Stimulated activated CD8-positive, alpha-beta memory T cell treated with anti-CD3 and anti-CD28 coated beads, Interleukin-4, amount 100 ng/mL, for 1 hour (primary cell): ENCODE data around the gene SCT.

Experiments
- DNase-seq, 2 donors: peaks; one replicate each; pipeline ENCODE4 v3.0.0-alpha.2; 2020; ENCODE audit warnings: low read depth in 2 of 2, low spot score in 1 of 2

SCT gene

DNA sequence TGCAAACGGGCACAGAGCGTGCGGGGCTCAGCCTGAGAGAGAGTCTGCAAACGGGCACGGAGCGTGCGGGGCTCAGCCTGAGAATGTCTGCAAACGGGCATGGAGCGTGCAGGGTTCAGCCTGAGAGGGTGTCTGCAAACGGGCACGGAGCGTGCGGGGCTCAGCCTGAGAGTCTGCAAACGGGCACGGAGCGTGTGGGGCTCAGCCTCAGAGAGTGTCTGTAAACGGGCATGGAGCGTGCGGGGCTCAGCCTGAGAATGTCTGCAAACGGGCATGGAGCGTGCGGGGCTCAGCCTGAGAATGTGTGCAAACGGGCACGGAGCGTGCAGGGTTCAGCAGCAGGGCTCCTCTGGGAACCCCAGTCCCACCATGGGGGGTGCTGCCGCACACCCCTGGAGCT, 37.2 kb downstream of the SCT start:
- no peak for DNase-seq

DNA sequence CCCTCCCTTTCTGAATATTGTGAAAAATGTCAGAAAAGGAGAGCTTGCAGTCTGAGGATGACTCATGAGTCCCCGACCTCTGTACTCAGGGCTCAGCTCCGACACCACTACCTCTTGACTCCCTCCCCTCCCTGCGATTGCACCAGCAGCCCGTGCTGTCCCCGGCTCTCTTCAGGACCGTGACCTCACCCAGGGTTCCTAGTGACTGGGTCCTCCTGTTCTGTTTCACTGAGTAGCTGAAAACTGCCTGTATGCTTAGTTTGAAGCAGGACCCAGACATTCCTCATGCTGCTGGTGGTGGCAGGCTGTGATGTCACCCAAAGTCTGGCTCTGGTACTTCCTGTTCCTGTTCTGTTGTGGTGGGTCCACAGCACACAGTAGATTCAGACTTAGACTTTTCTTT, 39.0 kb downstream of the SCT start:
- DNase-seq = peak; percentile 37 to 50

DNA sequence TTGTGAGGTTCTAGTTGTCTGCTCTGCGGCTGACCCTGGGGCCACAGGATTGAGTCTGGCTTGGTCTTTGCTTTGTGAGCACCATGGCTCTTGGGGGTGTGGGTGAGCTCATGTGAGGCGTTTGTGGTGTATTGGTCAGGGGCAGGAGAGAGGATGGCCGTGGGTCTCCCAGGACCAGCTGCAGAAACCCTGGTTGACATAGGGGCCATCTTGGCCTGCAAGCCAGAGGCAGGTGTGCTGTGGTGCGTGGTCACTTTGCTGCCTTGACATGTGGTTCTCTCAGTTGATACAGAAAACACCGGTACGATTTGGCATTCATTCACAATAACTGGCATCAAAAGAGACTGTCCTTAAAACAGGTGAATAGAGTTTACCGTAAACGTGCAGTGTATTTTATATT, 39.4 kb downstream of the SCT start:
- DNase-seq = no peak

DNA sequence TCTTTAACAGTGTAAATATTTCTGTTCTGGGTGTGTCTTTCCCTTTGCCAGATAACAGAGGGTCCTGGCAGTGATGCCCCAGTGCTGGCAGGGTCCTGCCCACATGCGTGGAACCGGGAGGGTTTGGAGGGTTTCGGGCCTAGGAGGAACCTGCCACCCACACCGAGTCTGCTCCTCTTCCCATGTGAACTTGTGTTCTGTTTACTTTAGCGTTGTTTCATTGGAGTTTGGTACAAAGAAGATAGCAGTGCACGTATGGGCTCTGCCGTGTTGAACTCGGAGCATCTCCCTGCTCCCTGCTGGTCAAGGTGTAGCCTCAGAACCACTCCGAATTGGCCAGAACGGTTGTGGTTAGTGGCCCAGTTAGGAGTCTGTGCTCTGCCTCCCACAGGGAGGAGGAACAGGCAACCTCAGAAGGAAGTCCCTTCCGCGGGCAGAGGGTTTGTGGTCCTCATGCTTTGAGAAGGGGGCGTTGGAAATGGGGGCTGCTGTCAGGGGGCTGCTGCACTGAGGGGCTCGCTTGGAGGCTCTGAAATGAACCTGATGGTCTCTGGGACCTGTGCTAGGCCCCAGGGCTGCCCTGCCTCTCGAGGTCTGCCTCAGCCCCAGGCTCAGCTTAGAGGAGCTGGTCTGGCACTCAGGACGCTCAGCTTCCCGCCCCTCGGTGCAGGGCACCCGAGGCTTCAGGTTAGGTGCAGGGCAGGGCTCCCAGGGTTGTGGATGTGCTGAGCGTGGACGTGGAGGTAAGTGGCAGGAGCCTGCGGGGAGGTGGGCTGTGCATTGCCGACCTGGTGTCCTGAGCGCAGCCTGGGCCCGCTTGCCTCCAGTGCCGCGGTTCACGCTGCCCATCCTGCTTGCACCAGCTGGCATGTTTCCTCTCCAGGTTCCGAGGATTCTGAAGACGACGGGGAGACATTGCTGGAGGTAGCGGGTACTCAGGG, 40.3 kb downstream of the SCT start:
- DNase-seq = no peak

DNA sequence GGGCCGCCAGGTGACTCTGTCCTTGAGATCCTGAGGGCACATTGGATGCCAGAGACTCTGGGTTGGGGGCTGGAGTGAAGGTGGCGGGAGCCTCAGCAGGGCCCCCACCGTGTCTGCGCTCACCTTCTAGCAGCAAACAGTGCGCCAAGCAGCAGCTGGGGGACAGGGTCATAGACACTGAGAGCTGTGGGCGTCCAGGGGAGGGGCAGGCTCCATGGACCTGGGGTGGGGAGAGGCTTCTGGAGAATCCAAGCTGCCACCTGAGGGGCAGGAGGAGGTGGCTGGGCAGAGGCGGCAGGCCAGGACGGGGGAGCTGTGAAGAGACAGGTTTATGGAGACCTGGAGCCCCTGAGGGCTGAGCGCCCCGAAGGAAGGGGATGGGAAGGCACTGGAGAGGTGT, 42.7 kb downstream of the SCT start:
- no peak for DNase-seq

DNA sequence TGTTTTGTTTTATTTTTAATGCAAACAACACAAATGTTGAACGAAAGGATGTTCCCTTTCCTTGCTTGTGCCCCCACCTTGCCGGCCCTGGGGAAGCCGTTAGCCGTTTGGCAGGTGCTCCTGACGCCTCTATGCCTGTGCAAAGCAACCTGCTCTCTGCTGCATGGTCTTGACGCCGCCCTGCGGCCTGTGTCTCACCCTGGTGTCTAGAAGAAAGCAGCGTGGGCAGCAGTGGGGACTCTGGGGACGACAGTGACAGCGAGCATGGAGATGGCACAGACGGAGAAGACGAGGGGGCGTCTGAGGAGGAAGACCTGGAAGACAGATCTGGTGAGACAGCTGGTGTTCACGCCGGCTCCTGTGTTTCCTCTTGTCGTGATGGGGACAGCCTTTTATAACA, 45.2 kb downstream of the SCT start:
- no peak for DNase-seq

DNA sequence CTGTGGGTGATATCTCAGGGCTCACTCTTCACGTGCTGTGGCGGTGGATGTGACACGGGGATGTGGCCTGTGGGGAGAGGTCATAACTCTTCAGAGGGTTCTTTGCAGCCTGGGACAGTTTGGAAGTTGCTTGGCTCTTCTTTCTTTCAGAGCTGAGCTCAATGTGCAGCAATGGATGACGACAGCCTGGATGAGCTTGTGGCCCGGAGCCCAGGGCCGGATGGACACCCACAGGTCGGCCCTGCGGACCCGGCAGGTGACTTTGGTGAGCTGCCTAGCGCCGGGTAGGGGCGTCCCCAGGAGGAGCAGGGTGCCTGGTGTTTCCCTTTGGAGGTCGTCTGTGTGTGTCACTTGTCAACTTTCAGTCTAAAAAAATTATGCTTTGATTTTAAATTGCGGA, 45.6 kb downstream of the SCT start:
- no peak for DNase-seq

DNA sequence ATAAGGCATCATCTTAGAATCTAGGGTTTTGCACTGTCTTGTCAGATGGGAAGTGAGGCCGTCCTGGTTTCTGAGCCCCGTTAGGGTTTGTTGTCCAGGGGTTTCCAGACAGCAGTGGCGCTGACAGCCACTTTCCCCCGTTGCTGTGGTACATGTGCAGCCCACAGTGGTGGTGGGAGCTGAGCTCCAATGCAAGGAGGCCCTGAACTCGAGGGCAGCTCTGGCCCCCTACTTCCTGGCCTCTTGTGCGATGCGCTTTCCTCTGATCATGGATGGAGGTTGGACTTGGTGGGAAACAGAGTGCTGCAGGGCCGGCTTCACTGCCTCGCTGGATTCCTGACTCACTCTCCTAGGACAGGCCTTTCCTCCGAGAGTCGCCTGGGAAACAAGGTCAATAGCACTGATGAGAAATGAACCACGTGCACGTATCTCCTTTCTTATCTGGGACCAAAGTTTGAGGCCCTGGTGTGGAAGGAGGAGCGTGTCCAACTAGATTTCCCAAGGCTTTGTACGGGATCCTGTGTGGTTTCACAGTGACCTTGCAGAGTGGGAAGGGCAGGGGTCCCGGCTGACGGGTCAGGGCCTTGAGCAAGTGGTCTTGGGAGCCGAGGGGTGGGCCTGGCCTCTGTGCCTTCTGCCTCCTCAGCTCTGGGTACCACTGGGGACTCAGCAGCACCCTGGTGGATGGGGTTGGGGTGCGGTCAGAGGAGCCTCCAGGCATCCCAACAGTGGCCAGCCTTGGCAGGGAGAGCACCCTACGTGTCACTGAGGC, 47.0 kb downstream of the SCT start:
- no peak for DNase-seq

DNA sequence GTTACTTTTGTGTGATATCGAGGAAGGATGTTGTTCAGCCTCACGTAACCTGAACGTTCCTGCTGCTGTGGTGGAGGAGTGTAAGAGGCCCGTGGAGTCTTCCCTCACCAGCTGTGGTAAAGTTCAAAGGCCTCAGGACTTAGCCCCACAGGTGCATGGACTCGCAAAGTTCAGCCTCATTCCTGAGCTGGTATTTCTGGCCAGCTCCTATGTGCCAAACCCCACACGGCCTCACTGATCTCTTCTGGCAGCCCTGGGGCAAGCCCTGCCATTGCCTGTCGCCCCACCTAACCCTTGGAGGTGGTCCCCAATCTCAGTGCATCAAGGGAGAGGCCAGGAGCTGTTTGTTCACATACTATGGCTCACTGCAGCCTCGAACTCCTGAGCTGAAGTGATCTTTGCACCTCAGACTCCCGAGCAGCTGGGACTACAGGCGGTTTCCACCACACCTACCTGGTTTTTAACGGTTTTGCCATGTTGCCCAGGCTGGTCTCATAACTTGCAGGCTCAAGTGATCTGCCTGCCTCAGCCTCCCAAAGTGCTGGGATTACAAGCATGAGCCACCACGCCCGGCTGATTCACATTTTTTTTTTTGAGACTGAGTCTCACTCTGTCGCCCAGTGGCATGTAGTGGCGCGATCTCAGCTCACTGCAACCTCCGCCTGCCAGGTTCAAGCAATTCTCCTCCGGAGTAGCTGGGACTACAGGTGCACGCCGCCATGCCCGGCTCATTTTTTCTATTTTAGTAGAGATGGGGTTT, 48.5 kb downstream of the SCT start:
- DNase-seq = no peak

DNA sequence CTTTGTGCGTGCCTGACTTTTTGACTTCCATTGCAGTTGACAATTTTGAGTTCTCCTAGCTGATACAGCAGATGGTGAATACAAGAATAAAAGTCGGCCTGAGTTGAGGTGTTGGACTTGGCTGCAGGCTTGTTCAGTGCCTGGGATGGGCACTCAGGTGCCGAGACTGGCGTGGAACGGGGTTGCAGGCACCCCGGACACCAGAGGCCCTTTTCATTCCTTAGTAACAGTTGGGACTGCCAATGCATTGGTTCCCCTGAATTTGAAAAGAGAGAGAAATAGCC, 49.4 kb downstream of the SCT start:
- DNase-seq = no peak

DNA sequence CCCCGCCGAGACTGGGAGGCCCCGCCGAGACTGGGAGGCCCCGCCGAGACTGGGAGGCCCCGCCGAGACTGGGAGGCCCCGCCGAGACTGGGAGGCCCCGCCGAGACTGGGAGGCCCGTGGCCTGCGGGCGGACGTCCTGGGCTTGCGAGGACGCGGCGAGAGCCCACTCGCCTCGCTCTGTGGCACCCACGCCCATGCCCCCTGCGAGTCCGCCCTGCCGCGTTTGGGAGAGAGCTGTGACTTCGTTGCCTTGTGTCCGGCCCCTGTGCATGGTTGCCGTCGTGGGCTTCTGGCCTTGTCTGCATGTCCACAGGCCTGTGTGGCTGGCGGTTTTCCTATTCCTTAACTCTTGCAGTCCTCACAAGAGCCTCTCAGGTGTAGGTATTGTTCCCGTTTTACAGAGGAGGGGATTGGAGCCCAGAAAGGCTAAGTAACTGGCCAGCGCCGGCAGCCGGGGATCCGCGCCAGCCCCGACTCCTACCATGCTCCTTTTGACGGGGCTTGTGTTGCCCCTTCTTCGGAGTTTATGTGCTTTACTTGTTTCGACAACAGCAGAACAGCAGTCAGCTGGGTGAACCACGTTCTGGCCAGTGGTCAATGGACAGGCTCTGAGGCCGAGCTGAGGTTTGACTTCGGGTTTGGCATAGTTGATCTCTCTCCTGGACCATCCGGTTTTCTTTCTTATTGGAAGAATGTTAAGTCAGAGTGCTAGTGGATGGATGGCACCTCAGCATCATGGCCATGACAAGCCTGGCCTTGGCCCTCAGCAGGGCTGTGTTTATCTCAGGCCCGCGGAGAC, 50.0 kb downstream of the SCT start:
- no peak for DNase-seq
